Measurements from ENCODE around the gene MIF4GD.

GRCh38 chr17:75301049-75301448 is 30.0 kb upstream of the MIF4GD start:
- TF ChIP-seq TAF1 (IDR thresholded peaks at IDR 0.05; ENCODE audit: low read depth, low read length) (no peak), POLR2AphosphoS5 (IDR thresholded peaks at IDR 0.05; ENCODE audit: low read depth, low read length) (no peak)
